ENCODE data around the gene MT1X.
A peak's percentile ranks its signal among the peaks of the same experiment; 100 is the strongest.
"Not testable (repeated sequence)": the region's sequence is repeated elsewhere in the genome, so short reads cannot be mapped to it uniquely, and the experiment has no call there.

MT1X gene

DNA sequence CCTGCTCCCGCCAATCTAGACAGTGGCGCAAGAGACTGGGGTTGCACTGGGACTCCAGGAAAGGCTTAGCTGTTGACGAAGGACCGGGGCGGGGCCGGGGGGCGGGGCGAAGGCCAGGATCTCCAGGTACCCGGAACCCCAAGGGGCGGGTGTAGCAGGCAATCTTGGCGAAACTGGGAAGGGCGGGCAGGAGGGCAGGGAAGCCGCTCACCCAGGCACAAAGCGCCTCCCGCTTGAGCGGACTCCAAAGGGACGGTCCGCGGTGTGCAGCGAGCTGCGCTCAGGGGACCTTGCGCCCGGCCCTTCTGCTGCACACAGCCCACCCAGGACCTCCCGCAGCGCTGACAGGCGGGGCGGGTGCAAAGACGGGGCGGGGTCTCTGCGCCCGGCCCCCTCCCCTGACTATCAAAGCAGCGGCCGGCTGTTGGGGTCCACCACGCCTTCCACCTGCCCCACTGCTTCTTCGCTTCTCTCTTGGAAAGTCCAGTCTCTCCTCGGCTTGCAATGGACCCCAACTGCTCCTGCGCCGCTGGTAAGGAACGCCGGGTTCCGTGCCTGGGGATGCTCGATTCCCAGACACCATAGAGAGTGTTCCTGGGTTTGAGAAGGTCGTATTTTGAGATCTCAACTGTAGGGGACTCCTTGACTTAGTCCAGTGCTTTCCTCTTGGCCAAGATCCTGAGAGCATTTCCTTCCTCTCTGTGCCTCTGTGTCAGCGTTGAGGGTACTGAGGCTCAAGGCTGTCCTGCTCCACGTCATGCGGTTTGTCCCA, 24.5 kb upstream of the MT1X start, which contains the start of gene MT1F:
Gene MT1F (plus strand): TSS at position 405 of the 772 bp plus-strand sequence. CDS start 100 bp downstream, at position 505.
- DNase-seq, result peak; percentile 88

DNA sequence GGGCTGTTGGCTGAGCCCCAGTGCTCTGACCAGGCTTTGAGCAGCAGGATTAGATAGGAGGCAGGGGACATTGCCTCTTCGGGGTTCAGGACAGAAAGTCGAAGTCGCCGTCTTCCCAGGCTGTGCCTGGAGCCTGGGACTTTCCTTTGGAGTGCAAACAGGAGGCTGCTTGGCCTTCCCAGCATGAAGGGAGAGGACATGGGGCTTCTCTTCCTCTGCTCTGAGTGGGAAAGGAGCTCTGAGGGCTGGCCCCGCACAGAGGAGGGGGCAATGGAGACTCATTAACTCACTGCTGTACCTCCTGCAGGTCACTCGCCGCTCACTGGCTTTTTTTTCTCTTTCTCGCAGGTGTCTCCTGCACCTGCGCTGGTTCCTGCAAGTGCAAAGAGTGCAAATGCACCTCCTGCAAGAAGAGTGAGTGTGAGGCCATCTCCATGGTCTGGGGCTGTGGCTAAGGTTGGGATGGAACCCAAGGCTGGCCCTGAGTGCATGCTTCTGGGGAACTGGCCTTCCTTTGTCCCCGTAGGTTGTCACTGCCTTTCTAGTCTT, 23.9 kb upstream of the MT1X start:
- DNase-seq, result no peak

DNA sequence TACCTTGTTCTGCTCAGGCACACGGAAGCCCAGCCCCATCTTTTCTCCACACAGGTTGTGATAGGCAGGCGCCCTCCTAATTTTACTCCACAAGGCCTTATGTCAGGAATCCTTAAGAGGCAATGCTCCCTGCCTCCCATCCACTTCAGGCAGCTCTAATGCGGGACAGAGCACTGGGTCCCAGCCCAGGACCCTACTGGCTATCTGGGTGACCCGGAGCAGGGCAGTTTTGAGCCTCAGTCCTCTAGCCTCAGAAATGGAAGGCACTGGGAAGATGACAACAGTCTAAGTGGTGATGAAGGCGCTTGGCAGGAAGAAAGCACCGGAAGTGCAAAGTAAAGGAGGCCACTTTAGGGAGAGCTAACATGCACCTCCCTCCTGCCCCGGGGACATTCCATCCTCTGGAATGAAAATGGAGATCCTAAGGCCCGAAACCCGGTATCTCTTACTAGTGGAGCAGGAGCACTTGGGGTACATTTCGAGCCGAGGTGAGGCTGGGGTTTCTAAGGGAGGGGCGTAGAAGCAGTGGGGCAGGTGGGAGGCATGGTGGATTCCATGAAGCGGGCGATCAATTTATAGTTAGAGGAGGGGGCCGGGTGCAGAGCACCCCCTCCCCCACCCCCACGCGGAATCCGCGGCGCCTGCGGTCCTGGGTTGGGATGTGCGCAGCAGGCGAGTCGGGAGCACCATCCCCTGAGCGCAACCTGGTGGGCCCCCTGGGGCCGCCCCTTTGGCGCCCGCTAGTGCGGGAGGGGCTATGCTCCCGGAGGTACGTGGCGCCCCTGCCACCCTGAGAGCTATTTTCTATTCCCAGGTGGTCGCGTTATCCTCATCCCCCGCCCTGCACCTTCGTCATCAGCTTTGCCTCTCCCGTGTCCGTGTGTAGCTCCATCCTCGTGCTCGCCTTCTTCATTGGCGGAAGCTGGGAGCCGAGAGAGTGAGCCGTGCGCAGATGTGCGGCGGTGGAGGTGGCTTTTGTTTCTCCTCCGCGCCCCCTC, 19.6 kb upstream of the MT1X start:
- peak; percentile 52 for DNase-seq

DNA sequence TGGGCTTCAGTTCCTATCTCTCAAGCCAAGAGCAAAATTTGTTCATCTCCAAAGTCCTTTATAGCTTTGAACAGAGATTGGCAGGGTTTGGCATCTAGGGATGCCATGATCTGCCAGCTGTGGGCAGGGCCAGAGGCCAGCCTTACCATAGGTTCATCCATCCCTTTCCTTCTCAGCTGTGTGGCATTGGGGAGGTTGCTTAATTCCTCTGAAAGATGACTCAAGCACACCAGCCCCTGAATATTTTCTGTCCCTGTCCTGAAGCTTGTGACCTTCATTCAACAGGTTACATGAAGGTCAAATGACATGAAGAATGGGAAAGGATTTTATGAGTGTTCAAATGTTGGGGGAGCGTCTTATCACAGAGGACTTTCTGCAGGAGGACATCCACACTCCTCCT, 17.8 kb upstream of the MT1X start:
- no peak for DNase-seq

DNA sequence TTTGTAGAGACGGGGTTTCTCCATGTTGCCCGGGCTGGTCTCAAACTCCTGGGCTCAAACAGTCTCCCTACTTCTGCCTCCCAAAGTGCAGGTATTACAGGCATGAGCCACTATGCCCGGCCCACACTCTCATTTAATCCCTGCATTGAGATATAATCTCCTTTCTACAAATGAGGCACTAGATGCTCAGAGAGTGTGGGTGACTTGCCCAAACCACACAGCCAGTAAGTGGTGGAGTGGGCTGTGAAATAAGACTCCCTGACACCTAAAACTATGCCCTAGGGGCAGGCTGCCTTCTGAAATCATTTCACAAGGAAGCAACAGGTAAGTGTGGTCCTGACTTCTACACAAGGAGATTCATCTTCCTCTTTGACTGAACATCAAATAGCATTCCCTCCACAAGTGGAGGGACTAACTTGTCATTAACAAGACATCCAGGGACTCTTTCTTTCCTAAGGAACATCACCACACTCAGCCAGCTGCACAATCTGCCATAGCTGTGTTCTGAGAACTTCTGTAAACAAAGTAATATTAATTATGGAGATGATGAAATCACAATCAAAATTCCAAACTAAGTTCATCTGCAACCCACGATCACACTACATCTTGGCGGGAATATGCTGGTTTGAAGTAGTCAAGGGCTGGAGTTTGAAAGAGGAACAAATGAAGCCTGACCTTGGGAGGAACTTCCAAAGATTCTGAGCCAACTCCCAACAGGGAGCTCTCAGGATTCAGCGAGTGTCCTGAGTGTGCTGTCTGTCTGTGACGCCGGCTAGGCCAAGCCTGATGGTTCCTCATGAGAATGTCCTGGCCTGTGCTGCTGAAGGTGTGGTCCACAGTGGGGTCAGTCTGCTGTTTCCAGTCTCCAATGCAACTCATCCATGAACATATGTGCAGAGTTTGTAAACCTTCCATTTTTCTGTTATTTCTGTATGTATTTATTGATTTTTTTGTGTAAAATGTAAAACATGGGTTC, 16.7 kb upstream of the MT1X start:
- not testable (repeated sequence) for DNase-seq

DNA sequence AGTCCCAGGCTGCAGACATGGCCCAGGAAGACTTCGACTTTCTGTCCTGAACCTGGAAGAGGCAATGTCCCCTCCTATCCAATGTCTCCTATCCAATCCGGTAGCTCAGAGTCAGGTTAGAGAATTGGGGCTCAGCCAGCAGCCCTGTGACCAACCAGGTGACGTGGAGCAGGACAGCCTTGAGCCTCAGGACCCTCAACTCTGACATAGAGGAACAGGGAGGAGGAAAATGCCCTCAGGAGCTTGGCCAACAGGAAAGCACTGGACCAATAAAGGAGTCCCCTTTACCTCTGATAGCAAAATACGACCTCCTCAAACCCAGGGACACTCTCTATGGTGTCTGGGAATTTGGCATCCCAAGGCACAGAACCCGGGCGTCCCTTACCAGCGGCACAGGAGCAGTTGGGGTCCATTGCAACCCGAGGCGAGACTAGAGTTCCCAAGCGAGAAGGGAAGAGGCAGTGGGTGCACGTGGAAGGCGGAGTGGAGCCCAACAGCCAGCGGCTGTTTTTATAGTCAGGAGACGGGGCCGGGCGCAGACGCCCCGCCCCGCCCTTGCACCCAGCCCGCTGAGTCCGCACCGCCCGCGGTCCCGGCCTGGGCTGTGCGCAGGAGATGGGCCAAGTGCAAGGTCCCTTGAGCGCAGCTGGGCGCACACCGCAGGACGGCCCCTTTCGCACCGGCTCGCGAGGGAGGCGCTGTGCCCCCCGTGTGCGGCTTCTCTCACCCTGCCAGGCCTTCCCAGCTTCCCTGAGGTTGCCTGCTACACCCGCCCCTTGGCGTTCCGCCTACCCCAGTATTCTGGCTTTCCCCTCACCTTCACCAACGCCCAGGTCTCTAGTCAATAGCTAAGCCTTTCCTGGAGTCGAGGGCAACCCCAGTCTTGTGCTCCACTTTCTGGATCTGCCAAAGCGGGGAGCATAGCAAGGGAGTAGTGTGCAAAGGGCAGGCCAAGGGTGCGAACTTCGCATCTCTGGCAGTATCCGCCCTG, 14.4 kb upstream of the MT1X start, which contains the start of gene MT1G:
Gene MT1G (minus strand): TSS at position 485 of the 991 bp plus-strand sequence. CDS start 72 bp downstream, at position 413.
- peak; percentile 23 for DNase-seq

DNA sequence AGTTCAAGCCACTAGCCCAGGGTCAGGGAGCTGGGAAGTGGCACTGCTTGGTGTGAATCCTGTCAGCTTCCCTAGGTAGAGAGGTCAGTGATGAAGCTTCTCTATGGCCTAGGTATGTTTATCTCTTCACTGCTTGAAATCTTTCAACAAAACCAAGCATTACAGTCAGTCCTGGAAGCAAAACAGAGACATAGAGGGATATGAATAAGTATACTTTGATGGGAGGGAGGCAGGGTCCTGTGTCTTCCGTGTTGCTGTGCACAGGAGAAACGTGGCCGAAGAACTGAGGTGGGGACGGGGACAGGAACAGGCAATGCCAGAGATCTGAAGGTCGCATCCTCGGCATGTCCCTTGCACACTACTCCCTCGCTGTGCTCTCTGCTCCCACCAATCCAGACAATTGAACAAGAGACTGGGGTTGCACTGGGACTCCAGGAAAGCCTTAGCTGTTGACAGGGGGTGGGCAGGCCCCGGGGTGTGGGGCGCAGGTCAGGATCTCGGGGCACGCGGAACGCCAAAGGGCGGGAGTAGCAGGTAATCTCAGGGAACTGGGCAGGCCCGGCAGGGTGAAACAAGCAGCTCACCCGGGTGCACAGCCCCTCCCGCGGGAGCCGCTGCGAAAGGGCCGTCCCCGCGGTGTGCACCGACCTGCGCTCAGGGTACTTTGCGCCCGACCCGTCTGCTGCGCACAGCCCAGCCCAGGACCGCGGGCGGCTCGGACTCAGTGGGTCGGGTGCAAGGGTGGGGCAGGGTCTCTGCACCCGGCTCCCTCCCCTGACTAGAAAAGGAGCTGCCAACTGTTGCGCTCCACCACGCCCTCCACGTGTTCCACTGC, 13.0 kb upstream of the MT1X start, which contains the start of gene MT1H:
Gene MT1H (plus strand): TSS at position 810 of the 835 bp plus-strand sequence. CDS start 71 bp downstream, outside the sequence.
- no peak for DNase-seq

DNA sequence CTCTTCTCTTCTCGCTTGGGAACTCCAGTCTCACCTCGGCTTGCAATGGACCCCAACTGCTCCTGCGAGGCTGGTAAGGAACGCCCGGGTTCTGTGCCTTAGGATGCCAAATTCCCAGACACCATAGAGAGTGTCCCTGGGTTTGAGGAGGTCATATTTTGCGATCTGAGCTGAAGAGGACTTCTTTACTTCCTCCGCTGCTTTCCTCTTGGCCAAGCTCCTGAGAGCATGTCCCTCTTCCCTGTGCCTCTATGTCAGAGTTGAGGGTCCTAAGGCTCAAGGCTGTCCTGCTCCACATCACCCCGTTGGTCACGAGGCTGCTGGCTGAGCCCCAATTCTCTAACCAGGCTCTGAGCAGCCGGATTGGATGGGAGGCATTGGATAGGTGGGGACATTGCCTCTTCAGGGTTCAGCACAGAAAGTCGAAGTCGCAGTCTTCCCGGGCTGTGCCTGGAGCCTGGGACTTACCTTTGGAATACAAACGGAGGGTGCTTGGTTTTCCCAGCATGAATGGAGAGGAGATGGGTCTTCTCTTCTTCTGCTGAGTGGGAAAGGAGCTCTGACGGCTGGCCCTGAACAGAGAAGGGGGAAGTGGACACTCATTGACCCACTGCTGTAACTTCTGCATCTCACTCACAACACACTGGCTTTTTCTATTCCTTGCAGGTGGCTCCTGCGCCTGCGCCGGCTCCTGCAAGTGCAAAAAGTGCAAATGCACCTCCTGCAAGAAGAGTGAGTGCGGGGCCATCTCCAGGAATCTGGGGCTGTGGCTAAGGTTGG, 12.2 kb upstream of the MT1X start:
- no peak for DNase-seq

DNA sequence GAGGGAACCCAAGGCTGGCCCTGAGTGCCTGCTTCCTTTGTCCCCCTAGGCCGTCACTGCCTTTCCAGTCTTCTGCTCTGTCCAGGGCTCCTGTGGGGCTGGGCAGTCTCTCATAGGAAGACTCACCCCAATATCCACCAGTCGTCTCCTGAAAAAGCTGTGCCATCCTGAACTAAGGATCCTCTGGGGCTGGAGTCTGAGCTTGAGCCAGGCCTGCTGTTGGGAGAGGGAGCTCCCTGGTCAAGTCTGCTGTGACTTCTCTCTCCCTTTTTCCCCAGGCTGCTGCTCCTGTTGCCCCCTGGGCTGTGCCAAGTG, 11.7 kb upstream of the MT1X start:
- no peak for DNase-seq

DNA sequence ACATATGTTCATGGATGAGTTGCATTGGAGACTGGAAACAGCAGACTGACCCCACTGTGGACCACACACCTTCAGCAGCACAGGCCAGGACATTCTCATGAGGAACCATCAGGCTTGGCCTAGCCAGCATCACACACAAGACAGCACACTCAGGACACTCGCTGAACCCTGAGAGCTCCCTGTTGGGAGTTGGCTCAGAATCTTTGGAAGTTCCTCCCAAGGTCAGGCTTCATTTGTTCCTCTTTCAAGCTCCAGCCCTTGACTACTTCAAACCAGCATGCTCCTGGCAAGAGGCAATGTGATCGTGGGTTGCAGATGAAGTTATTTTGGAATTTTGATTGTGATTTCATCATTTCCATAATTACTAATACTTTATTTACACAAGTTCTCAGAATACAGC, 10.6 kb upstream of the MT1X start:
- not testable (repeated sequence) for DNase-seq

DNA sequence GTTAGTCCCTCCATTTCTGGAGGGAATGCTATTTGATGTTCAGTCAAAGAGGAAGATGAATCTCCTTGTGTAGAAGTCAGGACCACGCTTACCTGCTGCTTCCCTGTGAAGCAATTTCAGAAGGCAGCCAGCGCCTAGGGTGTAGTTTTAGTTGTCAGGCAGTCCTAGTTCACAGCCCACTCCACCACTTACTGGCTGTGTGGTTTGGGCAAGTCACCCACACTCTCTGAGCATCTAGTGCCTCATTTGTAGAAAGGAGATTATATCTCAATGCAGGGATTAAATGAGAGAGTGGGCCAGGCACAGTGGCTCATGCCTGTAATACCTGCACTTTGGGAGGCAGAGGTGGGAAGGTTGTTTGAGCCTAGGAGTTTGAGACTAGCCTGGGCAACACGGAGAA, 10.1 kb upstream of the MT1X start:
- not testable (repeated sequence) for DNase-seq

DNA sequence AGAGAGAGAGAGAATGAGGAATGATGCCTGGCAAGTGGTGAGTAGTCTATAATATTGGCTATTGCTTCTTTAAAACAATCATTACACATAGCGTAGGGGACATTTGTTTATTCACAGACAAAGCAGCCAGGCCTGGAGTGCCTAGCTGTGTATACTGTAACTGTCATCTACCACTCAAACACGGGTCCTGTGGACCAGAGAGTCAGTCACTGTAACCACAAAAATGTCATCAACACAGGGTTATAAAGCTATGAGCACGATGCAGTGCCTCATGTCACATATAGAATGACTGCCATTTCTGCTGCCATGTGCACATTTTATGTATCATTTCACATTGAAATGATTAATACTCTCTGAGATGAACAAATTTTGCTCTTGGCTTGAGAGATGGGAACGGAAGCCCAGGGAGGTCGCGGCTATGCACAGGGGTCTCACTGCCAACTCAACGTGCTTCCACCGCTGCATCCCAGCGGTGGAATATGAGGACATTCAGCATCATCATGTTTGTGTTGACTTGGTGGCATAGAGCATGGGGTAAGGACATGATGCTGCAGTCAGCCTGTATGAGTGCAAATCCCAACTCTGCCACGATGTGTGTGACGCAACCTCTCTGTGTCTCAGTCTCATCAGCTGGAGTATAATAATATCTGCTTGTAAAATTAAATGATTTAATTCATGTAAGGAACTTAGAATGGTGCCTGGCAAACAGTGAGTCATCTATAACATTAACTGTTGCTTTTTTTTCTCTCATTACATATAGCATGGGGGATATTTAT, 9.3 kb upstream of the MT1X start:
- no peak for DNase-seq

DNA sequence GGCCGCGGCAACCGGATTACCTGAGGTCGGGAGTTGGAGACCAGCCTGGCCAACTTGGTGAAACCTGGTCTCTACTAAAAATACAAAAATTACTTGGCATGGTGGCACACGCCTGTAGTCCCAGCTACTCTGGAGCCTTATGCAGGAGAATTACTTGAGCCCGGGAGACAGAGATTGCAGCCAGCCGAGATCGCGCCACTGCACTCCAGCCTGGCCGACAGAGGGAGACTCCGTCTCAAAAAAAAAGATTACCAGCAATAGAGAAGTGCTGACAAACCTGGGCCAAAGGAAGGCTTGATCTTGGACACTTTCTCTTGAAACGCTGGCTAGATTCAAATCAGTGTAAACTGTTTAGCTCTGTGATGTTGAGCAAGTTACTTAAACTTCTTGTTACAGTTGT, 8.3 kb upstream of the MT1X start:
- peak; percentile 30 for DNase-seq

DNA sequence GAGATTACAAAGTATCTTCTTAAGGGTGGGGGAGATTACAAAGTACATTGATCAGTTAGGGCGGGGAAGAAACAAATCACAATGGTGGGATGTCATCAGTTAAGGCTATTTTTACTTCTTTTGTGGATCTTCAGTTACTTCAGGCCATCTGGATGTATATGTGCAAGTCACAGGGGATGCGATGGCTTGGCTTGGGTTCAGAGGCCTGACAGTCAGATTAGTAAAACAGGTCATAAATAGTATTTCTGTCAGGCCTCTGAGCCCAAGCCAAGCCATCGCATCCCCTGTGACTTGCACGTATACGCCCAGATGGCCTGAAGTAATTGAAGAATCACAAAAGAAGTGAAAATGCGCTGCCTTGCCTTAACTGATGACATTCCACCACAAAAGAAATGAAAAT, 7.7 kb upstream of the MT1X start:
- DNase-seq, result not testable (repeated sequence)

DNA sequence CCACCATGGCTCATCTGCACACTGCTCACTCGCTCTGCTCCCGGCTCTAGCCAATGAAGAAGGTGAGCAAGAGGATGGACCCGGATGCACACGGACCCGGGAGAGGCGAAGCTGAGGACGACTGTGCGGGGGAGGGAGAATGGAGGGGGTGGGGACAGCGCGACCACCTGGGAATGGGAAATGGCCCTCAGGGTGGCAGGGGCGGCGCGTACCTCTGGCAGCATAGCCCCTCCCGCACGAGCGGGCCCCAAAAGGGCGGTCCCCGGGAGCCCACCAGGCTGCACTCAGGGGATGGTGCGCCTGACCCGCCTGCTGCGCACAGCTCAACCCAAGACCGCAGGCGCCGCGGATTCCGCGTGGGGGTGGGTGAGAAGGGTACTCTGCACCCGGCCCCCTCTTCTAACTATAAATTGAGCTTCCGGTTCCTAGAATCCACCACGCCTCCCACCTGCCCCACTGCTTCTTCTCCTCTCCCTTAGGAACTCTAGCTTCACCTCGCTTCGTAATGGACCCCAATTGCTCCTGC, 6.5 kb upstream of the MT1X start:
- DNase-seq, result peak; percentile 51

DNA sequence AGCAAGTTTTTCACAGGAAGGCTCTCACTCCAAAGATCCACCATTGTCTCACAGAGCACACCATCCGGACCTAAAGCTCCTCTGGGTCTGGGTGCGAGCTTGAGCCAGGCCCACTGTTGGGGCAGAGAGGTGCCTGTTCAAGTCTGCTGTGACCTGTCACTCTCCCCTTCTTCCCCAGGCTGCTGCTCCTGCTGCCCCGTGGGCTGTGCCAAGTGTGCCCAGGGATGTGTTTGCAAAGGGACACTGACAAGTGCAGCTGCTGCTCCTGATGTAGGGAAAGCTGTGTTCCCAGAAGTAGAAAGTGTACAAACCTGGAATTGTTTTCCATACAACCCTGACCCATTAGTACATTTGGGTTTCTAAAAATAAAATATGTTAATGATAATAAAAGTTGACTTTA, 4.8 kb upstream of the MT1X start:
- DNase-seq, result no peak

DNA sequence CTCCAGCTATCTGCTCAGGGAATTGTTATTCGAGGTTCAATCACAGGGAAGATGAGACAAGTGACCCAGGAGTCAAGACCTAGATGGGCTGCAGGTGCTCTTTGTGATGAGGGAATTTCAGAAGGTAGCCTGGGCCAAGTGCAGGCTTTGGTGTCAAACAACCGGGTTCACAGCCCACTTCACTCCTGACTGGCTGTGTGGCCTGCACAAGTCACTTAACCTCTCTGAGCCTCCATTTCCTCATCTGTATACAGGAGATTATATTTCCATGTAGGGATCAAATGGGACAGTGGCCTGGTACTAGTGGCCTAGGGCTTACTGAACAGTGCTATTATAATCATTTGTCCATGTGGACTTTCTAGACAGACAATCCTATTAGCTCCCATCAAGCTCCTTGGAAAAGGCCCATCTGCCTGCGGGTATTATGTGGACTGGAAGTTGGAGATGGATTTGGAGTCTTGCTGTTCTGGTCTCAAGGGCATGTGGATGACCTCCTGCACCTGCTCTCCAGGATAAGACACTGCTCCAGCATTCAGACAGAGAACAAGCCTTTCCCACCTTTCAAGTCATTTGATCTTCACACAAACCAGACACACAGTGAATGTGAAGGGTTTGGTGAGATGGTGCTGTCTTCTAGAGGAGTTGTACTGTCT, 3.1 kb upstream of the MT1X start:
- no peak for DNase-seq

Measured in CD4-positive, alpha-beta T cell treated with Interleukin-6 for 4 hours (primary cell).